Measurements from ENCODE around the gene C11orf24. TPM values are rescaled to one million over a fixed set of nuclear protein-coding genes. Genes with fewer than 3 reads are reported as not detected.

C11orf24 gene
- 10 to 100 TPM; 15.6 to 26.1 (median 17.7) TPM for total RNA-seq
- 19.3 TPM for total RNA-seq (2013)

DNA sequence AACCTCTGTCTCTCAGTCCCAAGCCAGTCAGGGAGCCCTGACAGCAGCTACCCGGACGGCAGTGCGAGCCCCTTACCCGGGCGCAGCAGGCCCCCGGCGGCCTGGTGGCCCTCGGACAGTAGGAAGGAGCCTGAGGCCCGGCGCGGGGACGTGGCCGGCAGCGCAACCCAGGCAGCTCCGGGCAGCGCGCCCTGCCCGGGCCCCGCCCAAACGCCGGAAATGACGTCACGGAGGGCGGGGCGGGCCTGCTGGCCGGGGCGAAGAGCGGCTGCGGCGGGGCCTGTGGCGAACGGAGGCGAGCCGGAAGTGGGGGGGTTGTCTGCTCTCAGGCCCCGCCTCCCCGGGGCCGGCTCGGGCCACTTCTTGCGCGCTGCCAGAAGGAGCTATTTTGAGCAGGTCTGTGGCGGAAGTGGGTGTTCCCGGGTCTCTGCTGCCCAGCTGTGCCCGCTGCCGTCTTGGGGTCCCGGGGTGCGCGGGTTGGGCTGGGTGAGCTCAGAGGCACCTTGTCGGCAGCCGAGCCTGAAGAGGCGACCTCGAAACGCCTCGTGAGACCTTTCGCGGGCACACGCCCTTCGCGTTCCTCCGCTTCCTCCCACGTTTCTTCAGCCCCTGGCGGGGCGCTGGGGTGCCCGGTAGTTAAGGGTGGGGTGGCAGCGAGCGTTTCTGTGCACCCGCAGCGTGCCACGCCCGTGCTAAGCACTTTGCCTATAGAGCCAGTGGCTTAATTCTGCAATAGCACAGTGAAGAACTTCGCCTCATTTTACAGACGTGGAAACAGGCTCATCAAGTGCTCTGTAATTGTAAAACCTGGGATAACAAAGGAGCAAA is at the start of gene C11orf24:
Gene C11orf24 (minus strand): TSS at position 193 of the 828 bp plus-strand sequence. CDS start 8,206 bp downstream, outside the sequence.
- H3K9me3 ChIP-seq (ENCODE audit: control insufficient read depth, insufficient read depth, low read length): no peaks in the 10 kb centered on the region
- peaks cover 36% of the 10 kb centered on the region for H3K4me1 ChIP-seq (ENCODE audit: control insufficient read depth, insufficient read depth, low read length)
- H3K4me3 Mint-ChIP-seq: peak within 1 kb of the TSS; percentile 98
- no peaks in the 10 kb centered on the region for H3K27me3 Mint-ChIP-seq (ENCODE audit: low read depth in 2 of 2)
- peaks cover 6% of the 10 kb centered on the region for H3K36me3 ChIP-seq (ENCODE audit: control insufficient read depth, insufficient read depth, low read length)
- peak within 1 kb of the TSS; percentile 80 for H3K4me3 ChIP-seq (ENCODE audit: low read length)
- no peaks in the 10 kb centered on the region for H3K36me3 Mint-ChIP-seq
- WGBS (ENCODE audit: insufficient coverage): under 1% methylated on average over 71 of the region's 71 CpGs
- peak within 1 kb of the TSS; percentile 96 for H3K27ac Mint-ChIP-seq
- H3K4me1 Mint-ChIP-seq: peaks cover 31 to 42% of the 10 kb centered on the region in 2 donors
- H3K27ac ChIP-seq (ENCODE audit: low read length): peak within 1 kb of the TSS; percentile 97
- H3K9me3 Mint-ChIP-seq: no peaks in the 10 kb centered on the region
- intact Hi-C loops (cut with micrococcal nuclease): no loop called here
- DNase-seq: peak; percentile 94 to 95
- ATAC-seq: peak; percentile 90 to 94 (median 94)
- no peak for TF ChIP-seq CTCF (IDR thresholded peaks at IDR 0.05)
- no peaks in the 10 kb centered on the region for H3K27me3 ChIP-seq (ENCODE audit: control insufficient read depth, insufficient read depth, low read length)

DNA sequence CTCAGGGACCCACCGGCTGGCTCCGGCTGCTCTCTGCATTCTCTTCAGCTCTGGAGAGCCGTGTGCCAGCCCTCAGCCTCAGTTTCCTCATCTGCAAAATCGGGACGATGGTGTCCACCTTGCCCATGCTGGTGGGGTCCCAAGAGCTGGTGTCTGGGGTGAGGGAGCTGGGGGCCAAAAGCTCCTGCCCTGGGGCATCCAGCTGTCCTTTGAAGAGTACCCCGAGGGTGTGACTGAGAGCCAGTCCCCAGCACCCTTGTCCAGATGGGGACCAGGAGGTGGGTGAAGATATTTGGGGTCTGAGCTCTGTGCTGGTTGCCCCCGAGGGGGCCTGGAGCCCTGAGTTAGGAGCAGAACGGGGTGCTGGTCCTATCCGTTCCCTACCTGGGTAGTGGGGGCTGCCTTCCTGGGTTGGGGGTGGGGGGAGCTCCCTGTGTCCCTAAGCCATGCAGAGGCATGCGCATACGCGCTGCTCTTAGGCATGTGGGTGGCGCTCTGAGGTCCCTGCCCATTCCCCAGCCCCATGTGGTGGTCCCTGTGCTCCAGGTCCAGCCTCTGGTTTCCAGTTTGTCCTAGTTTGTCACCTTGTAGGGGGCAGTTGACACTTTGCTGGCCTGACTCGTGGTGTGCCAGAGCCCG is 45.5 kb upstream of the C11orf24 start:
- no peak overlapping the region for H3K27ac Mint-ChIP-seq
- H3K27me3 Mint-ChIP-seq (ENCODE audit: low read depth in 2 of 2): peaks cover 29 to 40% of the 10 kb centered on the region in 2 donors
- no peak for TF ChIP-seq CTCF (IDR thresholded peaks at IDR 0.05)
- H3K4me3 Mint-ChIP-seq: no peak overlapping the region
- Histone ChIP-seq H3K27ac (ENCODE audit: low read length) (no peak overlapping the region), H3K4me3 (ENCODE audit: low read length) (no peak overlapping the region), H3K9me3 (ENCODE audit: control insufficient read depth, insufficient read depth, low read length) (no peaks in the 10 kb centered on the region), H3K27me3 (ENCODE audit: control insufficient read depth, insufficient read depth, low read length) (peaks cover 23% of the 10 kb centered on the region), H3K4me1 (ENCODE audit: control insufficient read depth, insufficient read depth, low read length) (peaks cover 22% of the 10 kb centered on the region), H3K36me3 (ENCODE audit: control insufficient read depth, insufficient read depth, low read length) (no peaks in the 10 kb centered on the region)
- 71% methylated on average over 15 of the region's 15 CpGs for WGBS (ENCODE audit: insufficient coverage)
- ATAC-seq (no peak), DNase-seq (no peak)
- no peaks in the 10 kb centered on the region for H3K36me3 Mint-ChIP-seq
- no peaks in the 10 kb centered on the region for H3K9me3 Mint-ChIP-seq
- peaks cover 14 to 15% of the 10 kb centered on the region in 2 donors for H3K4me1 Mint-ChIP-seq
- intact Hi-C loops (cut with micrococcal nuclease): no loop called here

- Histone ChIP-seq H3K4me1 (ENCODE audit: control insufficient read depth, insufficient read depth, low read length) (peaks cover 26% of the 10 kb centered on the region), H3K27me3 (ENCODE audit: control insufficient read depth, insufficient read depth, low read length) (peaks cover 23% of the 10 kb centered on the region), H3K9me3 (ENCODE audit: control insufficient read depth, insufficient read depth, low read length) (no peaks in the 10 kb centered on the region), H3K4me3 (ENCODE audit: low read length) (no peak overlapping the region), H3K36me3 (ENCODE audit: control insufficient read depth, insufficient read depth, low read length) (no peaks in the 10 kb centered on the region), H3K27ac (ENCODE audit: low read length) (no peak overlapping the region)
- H3K4me3 Mint-ChIP-seq: no peak overlapping the region
- H3K27ac Mint-ChIP-seq: no peak overlapping the region
- no peak for DNase-seq
- H3K9me3 Mint-ChIP-seq: no peaks in the 10 kb centered on the region
- H3K36me3 Mint-ChIP-seq: no peaks in the 10 kb centered on the region
- H3K4me1 Mint-ChIP-seq: peaks cover 14 to 20% of the 10 kb centered on the region in 2 donors
- H3K27me3 Mint-ChIP-seq (ENCODE audit: low read depth in 2 of 2): peaks cover 38 to 45% of the 10 kb centered on the region in 2 donors
- TF ChIP-seq CTCF (IDR thresholded peaks at IDR 0.05): no peak
- intact Hi-C loops (cut with micrococcal nuclease): no loop called here
- ATAC-seq: no peak
- whole genome bisulfite sequencing (ENCODE audit: insufficient coverage): 90% methylated on average over 19 of the region's 19 CpGs
Observed at GRCh38 chr11:68315171-68315920, 43.6 kb upstream of the C11orf24 start.

Data from natural killer cell (primary cell).